Measurements from ENCODE around the gene TMEM114. TPM values are rescaled to one million over a fixed set of nuclear protein-coding genes. Genes with fewer than 3 reads are reported as not detected.
A peak's percentile ranks its signal among the peaks of the same experiment; 100 is the strongest.

The TMEM114 gene
- total RNA-seq, 1 experiment from 2014 or later = not detected

- peaks cover 33% of the 10 kb centered on the region for H3K27me3 Mint-ChIP-seq (ENCODE audit: unreplicated experiment)
- BruUV-seq (replicated peaks) = no TSS peak
- H3K4me1 Mint-ChIP-seq (ENCODE audit: low read depth, unreplicated experiment) = peaks cover 9% of the 10 kb centered on the region
- peak overlapping the region; percentile 91 for H3K4me3 Mint-ChIP-seq (ENCODE audit: low read depth, unreplicated experiment)
- no peak for DNase-seq
- CTCF ChIA-PET = interaction anchor here (1.0 to 1.2 kb wide), 2 partner anchors 13 to 48 kb away, joined by 3 read pairs; no protein-coding TSS in a partner anchor
- no peaks in the 10 kb centered on the region for H3K9me3 Mint-ChIP-seq (ENCODE audit: low read depth, unreplicated experiment)
- peak overlapping the region; percentile 66 for H3K27ac Mint-ChIP-seq (ENCODE audit: unreplicated experiment)
- TF ChIP-seq CTCF (IDR thresholded peaks at IDR 0.05; ENCODE audit: unreplicated experiment) = no peak
- H3K36me3 Mint-ChIP-seq (ENCODE audit: insufficient read depth, unreplicated experiment) = peaks cover 36% of the 10 kb centered on the region
- intact Hi-C loops (cut with micrococcal nuclease; ENCODE audit: unreplicated experiment) = loop anchor here (2.0 kb wide), 1 partner anchor 55 kb away; no protein-coding TSS in a partner anchor
Measured at GRCh38 chr16:8622315-8622656, 32.0 kb upstream of the TMEM114 start.

- peaks cover 31% of the 10 kb centered on the region for H3K36me3 Mint-ChIP-seq (ENCODE audit: insufficient read depth, unreplicated experiment)
- no peak for TF ChIP-seq CTCF (IDR thresholded peaks at IDR 0.05; ENCODE audit: unreplicated experiment)
- peaks cover 39% of the 10 kb centered on the region for H3K27me3 Mint-ChIP-seq (ENCODE audit: unreplicated experiment)
- intact Hi-C loops (cut with micrococcal nuclease; ENCODE audit: unreplicated experiment) = loop anchor here (2.0 kb wide), 1 partner anchor 55 kb away; no protein-coding TSS in a partner anchor
- BruUV-seq (replicated peaks) = TSS peak; percentile 54
- CTCF ChIA-PET = interaction anchor here (1.0 to 1.2 kb wide), 2 partner anchors 14 to 47 kb away, joined by 3 read pairs; no protein-coding TSS in a partner anchor
- H3K4me3 Mint-ChIP-seq (ENCODE audit: low read depth, unreplicated experiment) = peak within 1 kb of the TSS; percentile 91
- no peaks in the 10 kb centered on the region for H3K9me3 Mint-ChIP-seq (ENCODE audit: low read depth, unreplicated experiment)
- H3K4me1 Mint-ChIP-seq (ENCODE audit: low read depth, unreplicated experiment) = peaks cover 9% of the 10 kb centered on the region
- DNase-seq = peak; percentile 98
- H3K27ac Mint-ChIP-seq (ENCODE audit: unreplicated experiment) = peak within 1 kb of the TSS; percentile 66
Measured at GRCh38 chr16:8621572-8622314, 31.4 kb upstream of the TMEM114 start, which contains the start of gene METTL22. Gene METTL22 (plus strand): TSS chr16:8621698. CDS start chr16:8625666, 3,968 bp downstream.

- Mint-ChIP-seq H3K27ac (ENCODE audit: unreplicated experiment) (peak overlapping the region; percentile 66), H3K27me3 (ENCODE audit: unreplicated experiment) (peaks cover 44% of the 10 kb centered on the region), H3K4me3 (ENCODE audit: low read depth, unreplicated experiment) (peak overlapping the region; percentile 91), H3K36me3 (ENCODE audit: insufficient read depth, unreplicated experiment) (peaks cover 25% of the 10 kb centered on the region), H3K4me1 (ENCODE audit: low read depth, unreplicated experiment) (peaks cover 9% of the 10 kb centered on the region), H3K9me3 (ENCODE audit: low read depth, unreplicated experiment) (no peaks in the 10 kb centered on the region)
- DNase-seq = no peak
- intact Hi-C loops (cut with micrococcal nuclease; ENCODE audit: unreplicated experiment) = no loop called here
- CTCF ChIA-PET = interaction anchor here (1.0 kb wide), 1 partner anchor 15 kb away, joined by 3 read pairs; no protein-coding TSS in a partner anchor
- no TSS peak for BruUV-seq (replicated peaks)
- TF ChIP-seq CTCF (IDR thresholded peaks at IDR 0.05; ENCODE audit: unreplicated experiment) = no peak
Measured at GRCh38 chr16:8621222-8621571, 30.9 kb upstream of the TMEM114 start.

GRCh38 chr16:8620535-8620934, 30.2 kb upstream of the TMEM114 start:
- peak overlapping the region; percentile 91 for H3K4me3 Mint-ChIP-seq (ENCODE audit: low read depth, unreplicated experiment)
- H3K9me3 Mint-ChIP-seq (ENCODE audit: low read depth, unreplicated experiment) = no peaks in the 10 kb centered on the region
- peaks cover 51% of the 10 kb centered on the region for H3K27me3 Mint-ChIP-seq (ENCODE audit: unreplicated experiment)
- H3K27ac Mint-ChIP-seq (ENCODE audit: unreplicated experiment) = no peak overlapping the region
- CTCF ChIA-PET = no interaction called here
- no peak for DNase-seq
- peaks cover 9% of the 10 kb centered on the region for H3K4me1 Mint-ChIP-seq (ENCODE audit: low read depth, unreplicated experiment)
- intact Hi-C loops (cut with micrococcal nuclease; ENCODE audit: unreplicated experiment) = no loop called here
- no TSS peak for BruUV-seq (replicated peaks)
- no peak for TF ChIP-seq CTCF (IDR thresholded peaks at IDR 0.05; ENCODE audit: unreplicated experiment)
- peaks cover 24% of the 10 kb centered on the region for H3K36me3 Mint-ChIP-seq (ENCODE audit: insufficient read depth, unreplicated experiment)
